Neural cell (in vitro differentiated cells): ENCODE results near the gene PARD3B. TPM values are rescaled to one million over a fixed set of nuclear protein-coding genes. Genes with fewer than 3 reads are reported as not detected.

ENCODE experiments used
- H2AFZ ChIP-seq: fragments of 200-600, 300-800 bp; sonication (generic), shearing (Covaris generic); 2 replicates; pipeline ENCODE4 v1.6.0; 2014; ENCODE audit warnings: low read depth, mild to moderate bottlenecking, antibody characterized with exemption, low read length, moderate library complexity
- H3F3A ChIP-seq: fragments of 200-600 bp; shearing (Covaris generic); 2 replicates; pipeline ENCODE4 v1.6.1; 2016; ENCODE audit warnings: mild to moderate bottlenecking, moderate library complexity, mixed read lengths, antibody characterized with exemption, low read length; ENCODE audit not compliant: insufficient read depth, poor library complexity, severe bottlenecking
- H3K27ac ChIP-seq: fragments of 200-600, 300-800 bp; sonication (generic), shearing (Covaris generic); 2 replicates; pipeline ENCODE4 v1.5.1; 2014; ENCODE audit warnings: mild to moderate bottlenecking, low read length, moderate library complexity
- H3K27me3 ChIP-seq: fragments of 300-800, 200-600 bp; sonication (generic), shearing (Covaris generic); 2 replicates; pipeline ENCODE4 v1.6.0; 2014; ENCODE audit warnings: mild to moderate bottlenecking, low read depth, low read length, moderate library complexity; ENCODE audit not compliant: insufficient read depth
- H3K36me3 ChIP-seq: fragments of 300-800, 200-600 bp; sonication (generic), shearing (Covaris generic); 2 replicates; pipeline ENCODE4 v1.5.1; 2014; ENCODE audit warnings: mild to moderate bottlenecking, antibody characterized with exemption, low read length, moderate library complexity; ENCODE audit not compliant: insufficient read depth
- H3K4me2 ChIP-seq: fragments of 300-800, 200-600 bp; sonication (generic), shearing (Covaris generic); 2 replicates; pipeline ENCODE4 v1.6.0; 2014; ENCODE audit warnings: mild to moderate bottlenecking, low read length
- H3K4me3 ChIP-seq: fragments of 300-800, 200-600 bp; sonication (generic), shearing (Covaris generic); 2 replicates; pipeline ENCODE4 v1.5.1; 2014; ENCODE audit warnings: mild to moderate bottlenecking, low read length, moderate library complexity
- H3K79me2 ChIP-seq: fragments of 200-600 bp; shearing (Covaris generic); replicated peaks from 2 replicates; pipeline ENCODE4 v1.6.0; 2014; ENCODE audit warnings: mild to moderate bottlenecking, low read length, moderate library complexity; ENCODE audit not compliant: insufficient read depth
- H3K9ac ChIP-seq: fragments of 300-800, 200-600 bp; sonication (generic), shearing (Covaris generic); 2 replicates; pipeline ENCODE4 v1.6.1; 2016; ENCODE audit warnings: mild to moderate bottlenecking, low read length, mixed read lengths
- H3K9me2 ChIP-seq: fragments of 200-600 bp; shearing (Covaris generic); 2 replicates; pipeline ENCODE4 v1.6.1; 2016; ENCODE audit warnings: mild to moderate bottlenecking, low read length, mixed read lengths; ENCODE audit not compliant: insufficient read depth
- H3K9me3 ChIP-seq: fragments of 200-600, 300-800 bp; sonication (generic), shearing (Covaris generic); 2 replicates; pipeline ENCODE4 v1.6.1; 2016; ENCODE audit warnings: mild to moderate bottlenecking, mixed run types, low read length, moderate library complexity, mixed read lengths
- H4K20me1 ChIP-seq: fragments of 200-600 bp; shearing (Covaris generic); 2 replicates; pipeline ENCODE4 v1.6.1; 2016; ENCODE audit warnings: mild to moderate bottlenecking, mixed run types; ENCODE audit not compliant: insufficient read depth
- CTCF ChIP-seq: fragments of 450-650 bp; IDR thresholded peaks from 2 replicates; pipeline ENCODE4 v1.5.1; 2014; ENCODE audit warnings: antibody characterized with exemption, mild to moderate bottlenecking, moderate library complexity; ENCODE audit not compliant: poor library complexity, severe bottlenecking
- EP300 ChIP-seq: fragments of 450-650 bp; conservative IDR thresholded peaks from 2 replicates; pipeline ENCODE4 v1.6.1; 2014; ENCODE audit warnings: antibody characterized with exemption, mild to moderate bottlenecking, moderate library complexity; ENCODE audit not compliant: poor library complexity, severe bottlenecking
- EZH2 ChIP-seq: fragments of 200-600, 300-800 bp; shearing (Covaris generic), sonication (generic); IDR thresholded peaks from 2 replicates; pipeline ENCODE4 v1.6.1; 2014; ENCODE audit warnings: antibody characterized with exemption, low read length, borderline replicate concordance, mild to moderate bottlenecking; ENCODE audit not compliant: insufficient read depth, poor library complexity, severe bottlenecking
- MXI1 ChIP-seq: fragments of 450-650 bp; conservative IDR thresholded peaks from 2 replicates; pipeline ENCODE4 v1.6.1; 2014; ENCODE audit warnings: antibody characterized with exemption, mild to moderate bottlenecking; ENCODE audit not compliant: poor library complexity, severe bottlenecking
- POLR2AphosphoS5 ChIP-seq: IDR thresholded peaks from 2 replicates; pipeline ENCODE4 v1.6.1; 2012
- RAD21 ChIP-seq: fragments of 450-650 bp; conservative IDR thresholded peaks from 2 replicates; pipeline ENCODE4 v1.6.1; 2014; ENCODE audit warnings: antibody characterized with exemption, mild to moderate bottlenecking, moderate library complexity
- REST ChIP-seq: IDR thresholded peaks from 2 replicates; pipeline ENCODE4 v1.6.1; 2012; ENCODE audit warnings: borderline replicate concordance
- SMC3 ChIP-seq: fragments of 450-650 bp; conservative IDR thresholded peaks from 2 replicates; pipeline ENCODE4 v1.6.1; 2014; ENCODE audit warnings: antibody characterized with exemption, mild to moderate bottlenecking, moderate library complexity; ENCODE audit not compliant: poor library complexity
- TAF1 ChIP-seq: IDR thresholded peaks from 2 replicates; pipeline ENCODE4 v1.6.1; 2012; ENCODE audit warnings: low read depth
- polyA plus RNA-seq: library from polyadenylated mRNA; depleted of rRNA; stranded (reverse); fragments of >200 nt; gene quantifications from 2 replicates; pipeline ENCODE4 v1.2.3, GENCODE V29; 2014

Gene PARD3B
- polyA plus RNA-seq, 1 donor from 2014 or later = 0.54 TPM

- Histone ChIP-seq H2AFZ (no peak overlapping the region), H3K27me3 (no peaks in the 10 kb centered on the region), H3F3A (no peaks in the 10 kb centered on the region), H3K4me3 (no peak overlapping the region), H3K9ac (peak overlapping the region; percentile 9), H3K9me2 (no peaks in the 10 kb centered on the region), H3K36me3 (no peaks in the 10 kb centered on the region), H3K79me2 (no peaks in the 10 kb centered on the region), H3K27ac (peak overlapping the region; percentile 51), H3K9me3 (no peaks in the 10 kb centered on the region), H4K20me1 (no peaks in the 10 kb centered on the region), H3K4me2 (no peak overlapping the region)
- TF ChIP-seq EP300 = no peak
- TF ChIP-seq MXI1 = no peak
- no peak for TF ChIP-seq RAD21
- no peak for TF ChIP-seq POLR2AphosphoS5
- no peak for TF ChIP-seq REST
- no peak for TF ChIP-seq TAF1
- TF ChIP-seq SMC3 = no peak
- TF ChIP-seq EZH2 = no peak
- no peak for TF ChIP-seq CTCF
Observed at GRCh38 chr2:204515416-204515815, 29.9 kb upstream of the PARD3B start.

GRCh38 chr2:204517154-204517553 lies 28.1 kb upstream of the PARD3B start:
- H3K36me3 ChIP-seq = no peaks in the 10 kb centered on the region

More at GRCh38 chr2:204517154-204517553, 28.1 kb upstream of the PARD3B start:
- H3K9me3 ChIP-seq = no peaks in the 10 kb centered on the region
- H3K9me2 ChIP-seq = no peaks in the 10 kb centered on the region
- no peaks in the 10 kb centered on the region for H3F3A ChIP-seq
- H3K4me3 ChIP-seq = no peak overlapping the region
- no peak overlapping the region for H3K4me2 ChIP-seq
- TF ChIP-seq SMC3 = no peak
- no peak for TF ChIP-seq POLR2AphosphoS5
- no peak for TF ChIP-seq EP300
- no peak for TF ChIP-seq MXI1
- TF ChIP-seq REST = no peak
- TF ChIP-seq RAD21 = no peak
- no peak for TF ChIP-seq TAF1
- TF ChIP-seq EZH2 = no peak
- no peak for TF ChIP-seq CTCF
- no peaks in the 10 kb centered on the region for H4K20me1 ChIP-seq
- H3K9ac ChIP-seq = no peak overlapping the region
- no peak overlapping the region for H3K27ac ChIP-seq
- H3K79me2 ChIP-seq = no peaks in the 10 kb centered on the region
- no peak overlapping the region for H2AFZ ChIP-seq
- H3K27me3 ChIP-seq = no peaks in the 10 kb centered on the region
